Measurements from ENCODE around the gene RASGRP2.
"Not testable (repeated sequence)": the region's sequence is repeated elsewhere in the genome, so short reads cannot be mapped to it uniquely, and the experiment has no call there.

The RASGRP2 gene

DNA sequence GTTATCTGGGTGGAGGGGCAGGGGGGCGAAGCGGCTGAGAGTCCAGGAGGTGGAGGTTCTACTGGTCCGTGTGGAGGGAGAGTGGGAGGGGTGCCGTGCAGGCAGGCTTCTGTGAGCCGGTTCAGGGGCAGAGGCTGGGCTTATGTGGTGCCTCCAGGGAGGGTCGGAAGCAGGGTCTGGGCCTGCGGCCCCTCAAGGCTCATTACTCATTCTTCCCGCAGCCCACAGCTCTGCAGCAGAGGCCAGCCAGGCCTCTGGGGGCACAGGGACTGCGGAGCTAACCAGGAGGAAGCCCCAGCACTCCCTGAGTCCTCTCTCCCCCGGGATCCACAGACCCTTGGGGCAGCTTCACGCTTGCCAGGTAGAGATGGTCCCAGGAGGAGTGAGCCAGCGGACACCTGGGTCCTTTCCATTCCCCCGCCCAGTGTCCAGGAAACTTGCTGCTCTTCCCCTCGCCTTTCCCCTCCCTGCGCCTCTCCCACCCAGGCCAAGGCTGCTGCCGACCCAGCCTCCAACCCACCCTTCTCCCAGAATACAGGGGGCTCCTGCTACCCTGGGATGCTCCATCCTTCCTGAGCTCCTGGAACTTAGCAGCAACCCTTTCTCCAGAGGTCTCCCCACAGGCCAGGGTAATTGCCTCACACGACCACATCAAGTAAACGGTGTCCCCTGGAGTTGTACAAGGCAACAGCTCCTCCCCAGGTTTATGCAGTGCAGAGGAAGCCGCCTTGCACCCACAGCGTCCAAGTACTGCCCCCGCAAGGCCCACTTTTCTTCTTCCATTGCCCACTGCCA, 27.3 kb downstream of the RASGRP2 start:
- DNase-seq, result no peak

DNA sequence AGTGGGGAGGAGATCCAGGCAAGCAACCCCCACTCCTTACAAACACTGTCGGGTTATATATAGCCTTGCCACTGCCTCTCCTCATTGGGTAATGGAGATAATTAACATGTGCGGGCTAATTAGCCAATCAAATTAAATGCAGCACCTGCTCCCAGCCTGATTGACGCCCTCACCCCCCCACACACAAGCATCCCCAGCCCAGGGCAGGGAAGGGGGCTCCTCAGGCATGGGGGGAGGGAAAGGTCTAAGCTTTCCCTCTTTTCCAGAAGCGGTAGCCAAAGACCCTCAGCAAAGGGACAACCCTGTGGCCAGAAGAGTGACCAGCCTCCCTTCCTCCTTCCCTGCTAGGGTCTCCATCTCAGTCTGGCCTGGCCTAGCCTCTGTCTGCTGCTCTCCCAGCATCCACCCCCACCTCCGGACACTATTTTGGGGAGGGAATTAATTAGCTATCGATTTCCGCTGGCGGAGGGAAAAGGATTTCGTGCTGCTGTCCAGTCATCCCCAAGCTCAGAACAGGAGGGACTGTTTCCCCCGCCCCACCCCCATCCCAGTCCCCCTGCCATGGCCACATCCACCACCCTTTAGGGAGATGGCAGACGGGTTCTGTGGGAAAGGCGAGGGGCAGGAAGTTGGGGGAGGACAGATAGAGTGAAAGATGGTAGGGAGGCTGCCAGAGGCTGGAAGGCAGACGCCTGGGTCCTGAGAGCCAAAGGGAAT, 28.0 kb downstream of the RASGRP2 start:
- no peak for DNase-seq

DNA sequence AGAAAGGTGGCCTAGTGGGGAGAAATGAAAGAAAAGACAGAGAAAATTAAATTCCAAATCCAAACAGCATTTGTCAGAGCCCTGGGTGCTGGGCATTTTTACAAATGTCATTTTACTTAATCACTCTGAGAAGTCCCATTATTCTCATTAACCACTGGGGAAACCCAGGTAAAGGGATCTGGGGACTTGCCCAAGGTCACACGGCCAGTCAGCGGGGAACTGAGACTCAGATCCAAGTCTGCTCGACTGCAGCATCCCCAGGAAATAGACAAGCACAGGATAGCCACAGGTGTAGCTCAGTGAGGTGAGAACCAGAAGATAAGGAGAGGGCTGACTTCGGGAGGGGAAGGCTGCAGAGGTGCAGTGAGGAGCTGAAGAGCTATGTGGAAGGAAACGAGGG, 28.8 kb downstream of the RASGRP2 start:
- no peak for DNase-seq

DNA sequence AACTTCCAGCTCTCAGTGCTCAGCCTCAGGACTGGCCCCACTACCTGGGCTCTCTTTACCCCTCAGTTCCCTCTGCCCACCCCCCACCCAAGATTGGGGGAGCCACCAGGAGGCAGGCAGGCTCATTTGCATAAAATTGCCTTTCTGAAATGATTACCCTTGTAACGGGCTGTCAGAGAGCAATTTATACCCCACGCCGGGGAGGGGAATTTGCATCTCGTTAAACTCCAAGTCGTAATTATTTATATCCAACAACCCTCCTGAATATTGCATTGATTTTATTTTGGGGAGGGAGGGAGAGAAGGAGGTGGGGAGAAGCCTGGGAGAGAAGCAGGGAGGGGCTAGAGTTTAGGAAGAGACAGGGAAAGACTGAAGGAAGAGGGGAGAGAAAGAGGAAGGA, 29.3 kb downstream of the RASGRP2 start:
- DNase-seq, result no peak

DNA sequence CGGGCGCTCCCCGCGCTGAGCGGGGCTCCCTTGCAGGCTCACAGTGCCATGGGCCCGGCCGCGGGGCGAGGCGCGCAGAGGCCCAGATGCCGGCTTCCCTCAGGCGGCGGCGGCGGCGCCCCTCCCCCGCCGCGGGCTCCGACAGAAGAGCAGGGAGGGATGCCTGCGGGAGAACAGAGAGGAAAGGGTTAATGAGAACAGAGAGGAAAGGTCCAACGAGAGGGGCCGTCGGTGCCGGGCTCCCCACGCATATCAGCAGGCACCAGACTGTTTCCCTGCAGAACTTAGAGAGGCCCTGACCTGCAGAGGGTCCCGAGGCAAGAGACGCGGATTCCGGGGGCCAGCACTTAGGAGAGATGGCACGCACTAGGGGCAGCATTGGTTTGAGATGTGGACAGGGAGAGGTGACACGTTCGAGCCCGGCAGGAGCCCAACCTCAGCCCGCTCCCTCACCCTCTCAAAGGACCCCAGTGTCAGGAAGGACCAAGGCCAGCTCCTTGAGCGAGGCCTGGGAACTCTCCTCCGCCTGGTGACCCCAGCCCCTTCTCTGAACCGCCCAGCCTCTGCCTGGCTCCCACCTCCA, 30.1 kb downstream of the RASGRP2 start:
- DNase-seq, result no peak

DNA sequence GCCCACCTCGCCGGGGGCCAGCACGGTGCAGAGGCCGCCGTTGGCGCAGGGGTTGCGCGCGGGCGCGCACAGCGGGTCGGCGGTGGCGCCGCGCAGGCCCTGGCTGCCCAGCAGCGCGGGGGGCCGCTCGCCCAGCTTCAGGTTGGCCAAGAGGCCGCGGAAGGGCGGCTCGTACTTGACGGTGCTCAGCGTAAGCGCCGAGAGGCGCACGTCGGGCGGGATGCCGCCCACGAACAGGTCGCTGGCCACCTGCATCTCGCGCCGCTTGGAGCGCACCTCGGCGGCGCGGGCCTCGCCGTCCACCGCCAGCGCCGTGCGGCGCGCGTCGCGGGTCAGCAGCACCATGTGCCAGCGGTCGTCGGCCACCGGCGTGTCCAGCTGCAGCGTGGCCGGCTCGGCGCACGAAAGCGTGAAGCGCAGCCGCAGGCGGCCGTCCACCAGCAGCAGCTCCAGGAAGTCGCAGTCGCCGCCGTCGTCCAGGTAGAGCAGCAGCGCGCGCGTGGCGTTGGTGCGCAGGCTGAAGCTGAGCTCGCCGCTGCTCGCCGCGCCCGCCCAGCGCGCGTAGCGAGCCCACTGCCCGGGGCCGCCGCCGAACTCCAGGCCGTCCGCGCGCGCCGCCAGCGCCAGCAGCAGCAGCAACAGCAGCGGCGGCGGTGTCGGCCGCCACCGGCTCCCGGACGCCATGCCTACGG, 30.8 kb downstream of the RASGRP2 start:
- DNase-seq, result peak in 1 of 2 experiments; percentile 36

DNA sequence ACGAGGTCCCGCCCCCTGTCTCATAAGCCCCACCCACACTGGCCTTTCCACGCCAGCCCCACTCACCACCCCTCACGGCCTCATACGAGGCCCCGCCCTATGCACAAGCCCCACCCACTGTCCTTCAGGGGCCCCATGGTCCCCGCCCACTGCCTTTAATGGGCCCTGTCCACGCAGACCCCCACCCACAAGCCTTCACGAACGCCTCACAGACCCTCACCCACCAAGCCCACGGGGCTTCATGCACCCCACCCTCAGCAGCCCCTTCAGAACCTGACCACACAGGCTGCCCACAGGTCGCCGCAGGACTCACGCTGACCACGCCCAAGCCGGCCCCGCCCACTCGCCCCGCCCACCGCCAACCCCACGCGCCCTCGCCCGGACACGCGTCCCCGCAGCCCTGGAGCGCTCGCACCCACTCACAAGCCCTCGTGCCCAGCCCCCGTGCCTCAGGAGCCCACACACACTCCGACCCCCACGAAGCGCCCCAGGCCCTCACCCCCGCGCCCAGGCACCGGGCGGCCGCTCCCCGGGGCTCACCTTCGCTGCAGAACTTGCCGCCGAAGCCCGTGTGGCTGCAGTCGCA, 31.4 kb downstream of the RASGRP2 start:
- no peak for DNase-seq

DNA sequence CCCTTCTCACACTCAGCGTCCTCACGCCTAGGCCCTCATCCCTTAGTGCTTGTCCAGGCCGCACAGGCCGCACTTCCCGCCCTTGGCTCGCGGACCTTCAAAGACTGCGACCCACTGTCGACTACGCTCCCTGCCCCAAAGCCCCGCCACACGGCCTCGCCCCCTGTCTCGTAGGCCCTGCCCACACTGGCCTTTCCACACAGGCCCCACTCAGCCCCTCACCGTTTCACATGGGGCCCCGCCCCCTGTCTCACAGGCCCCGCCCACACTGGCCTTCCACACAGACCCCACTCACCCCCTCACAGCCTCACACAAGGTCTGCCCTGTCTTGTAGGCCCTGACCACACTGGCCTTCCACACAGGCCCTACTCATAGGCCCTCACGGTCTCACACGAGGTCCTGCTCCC, 32.0 kb downstream of the RASGRP2 start:
- no peak for DNase-seq

DNA sequence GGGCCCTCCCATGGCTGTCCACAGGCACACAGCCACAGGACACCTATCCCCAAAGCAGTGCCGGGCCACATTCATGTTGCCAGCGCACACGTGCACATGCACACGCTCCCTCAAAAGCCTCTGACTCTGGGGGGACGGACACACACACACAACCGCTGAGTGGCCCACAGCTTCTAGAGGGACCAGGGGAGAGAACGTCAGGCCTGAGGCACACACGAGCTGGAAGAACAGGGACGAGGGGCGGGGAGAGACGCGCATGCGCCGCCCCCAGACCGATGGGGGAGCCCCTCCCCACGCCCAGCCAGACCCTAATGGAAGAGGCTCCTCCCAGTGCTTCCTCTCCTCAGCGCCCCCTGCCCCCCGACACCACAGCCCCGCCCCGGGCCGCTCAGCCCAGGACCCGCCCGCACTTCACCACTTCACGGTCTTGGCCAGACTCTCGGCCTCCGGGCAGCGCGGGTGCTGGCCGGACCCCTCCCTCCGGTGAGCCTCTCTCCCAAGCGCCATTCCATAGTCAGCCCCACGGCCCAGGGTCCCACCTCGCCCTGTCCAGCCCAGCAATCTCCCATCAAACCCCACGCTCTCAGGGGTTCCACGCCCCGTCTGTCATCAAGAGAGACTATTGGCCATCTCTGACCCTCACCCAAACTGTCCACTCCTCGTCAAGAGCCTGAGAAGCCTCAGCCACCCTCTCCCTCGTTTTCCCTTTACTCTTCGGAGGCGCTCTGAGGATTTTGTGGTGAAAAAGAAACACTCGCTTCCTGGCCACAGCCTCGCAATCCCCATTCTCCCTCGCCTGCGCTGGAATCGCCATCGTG, 32.6 kb downstream of the RASGRP2 start:
- no peak for DNase-seq

DNA sequence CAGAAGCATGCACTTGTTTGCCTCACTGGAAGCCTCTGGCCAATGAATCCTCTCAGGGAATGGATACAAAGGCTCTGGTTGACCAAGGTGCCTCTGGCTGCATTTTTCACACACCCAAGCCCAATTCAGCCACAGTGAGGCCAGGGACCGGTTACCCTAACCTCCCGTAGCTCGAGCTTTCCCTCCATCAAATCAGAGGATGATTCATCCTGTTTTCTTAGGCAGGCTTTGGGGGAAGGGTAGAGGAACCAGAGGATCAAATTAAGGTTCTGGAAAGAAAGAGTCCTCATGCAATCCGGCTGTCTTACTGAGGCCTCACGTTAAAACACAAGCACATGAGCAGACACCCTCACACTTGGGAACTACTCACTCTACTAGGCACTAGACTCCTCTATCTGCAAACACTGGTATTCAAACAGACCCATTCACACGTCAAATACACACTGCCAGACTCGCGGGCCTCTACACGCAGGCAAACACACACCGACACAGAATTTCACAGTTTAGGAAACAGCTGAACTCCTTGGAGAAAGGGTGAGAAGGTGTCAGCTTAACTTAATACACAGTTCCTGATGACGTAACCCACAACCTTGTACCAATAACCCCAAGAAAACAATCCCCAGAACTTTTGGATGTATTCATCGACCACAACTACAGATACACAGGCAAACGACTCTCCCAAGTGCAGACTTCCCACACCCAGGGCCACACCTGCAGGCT, 33.4 kb downstream of the RASGRP2 start:
- no peak for DNase-seq

DNA sequence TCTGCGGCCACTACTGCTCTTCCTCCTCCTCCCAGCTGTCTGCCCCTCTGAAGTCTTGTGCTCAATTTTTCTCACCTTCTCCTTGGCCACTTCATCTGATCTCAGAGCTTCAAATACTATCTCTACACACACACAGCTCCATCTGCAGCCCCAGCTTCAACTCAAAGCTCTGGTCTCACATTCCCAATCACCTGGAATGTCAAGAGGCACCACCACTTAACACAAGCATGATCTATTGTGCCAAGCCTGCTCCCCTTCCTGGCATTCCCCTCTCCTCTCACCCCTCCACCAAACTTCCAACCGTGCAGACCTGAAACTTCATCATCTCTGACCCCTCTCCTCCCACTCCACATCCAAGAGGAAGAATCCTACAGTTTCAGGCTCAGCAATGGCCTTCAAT, 38.4 kb downstream of the RASGRP2 start:
- no peak for DNase-seq

DNA sequence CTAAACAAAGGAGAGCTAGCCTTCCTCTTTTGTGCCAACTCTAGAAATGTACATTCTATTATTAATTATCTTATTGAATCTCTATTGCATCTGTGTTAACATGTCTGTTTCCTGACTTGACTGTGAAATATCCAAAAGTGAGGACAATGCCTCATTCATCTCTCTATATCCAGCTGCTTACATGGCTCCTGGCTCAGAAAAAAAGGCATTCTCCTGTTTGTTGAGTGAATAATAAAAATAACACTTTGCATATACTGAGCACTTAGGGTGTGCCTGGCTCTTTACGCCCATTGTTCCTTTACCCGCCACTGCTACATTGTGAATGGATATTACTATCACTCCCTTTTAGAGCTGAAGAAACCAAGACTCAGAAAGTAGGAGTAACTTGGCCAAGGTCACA, 40.9 kb downstream of the RASGRP2 start:
- no peak for DNase-seq

DNA sequence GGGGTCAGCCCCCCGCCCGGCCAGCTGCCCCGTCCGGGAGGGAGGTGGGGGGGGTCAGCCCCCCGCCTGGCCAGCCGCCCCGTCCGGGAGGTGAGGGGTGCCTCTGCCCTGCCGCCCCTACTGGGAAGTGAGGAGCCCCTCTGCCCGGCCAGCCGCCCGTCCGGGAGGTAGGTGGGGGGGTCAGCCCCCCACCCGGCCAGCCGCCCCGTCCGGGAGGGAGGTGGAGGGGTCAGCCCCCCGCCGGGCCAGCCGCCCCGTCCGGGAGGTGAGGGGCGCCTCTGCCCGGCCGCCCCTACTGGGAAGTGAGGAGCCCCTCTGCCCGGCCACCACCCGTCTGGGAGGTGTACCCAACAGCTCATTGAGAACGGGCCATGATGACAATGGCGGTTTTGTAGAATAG, 42.0 kb downstream of the RASGRP2 start:
- not testable (repeated sequence) for DNase-seq

DNA sequence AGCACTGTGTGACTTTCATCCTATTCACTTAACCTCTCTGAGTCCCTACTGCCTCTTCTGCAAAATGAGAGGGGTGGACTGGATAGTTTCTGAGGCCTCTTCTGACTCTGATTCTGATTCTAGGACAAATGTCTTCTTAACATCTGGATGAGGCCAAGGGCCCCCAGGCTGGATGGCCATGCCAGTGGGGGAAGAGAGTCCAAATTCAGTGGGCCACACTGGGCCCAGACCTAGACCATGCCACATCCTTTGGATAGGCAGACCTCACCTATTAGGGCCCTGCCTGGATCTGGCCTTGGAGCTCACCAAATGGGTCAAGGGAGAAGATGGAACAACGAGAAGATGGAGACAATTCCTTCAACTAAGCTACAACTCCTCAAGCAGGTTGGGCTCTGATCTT, 45.5 kb downstream of the RASGRP2 start:
- no peak for DNase-seq

DNA sequence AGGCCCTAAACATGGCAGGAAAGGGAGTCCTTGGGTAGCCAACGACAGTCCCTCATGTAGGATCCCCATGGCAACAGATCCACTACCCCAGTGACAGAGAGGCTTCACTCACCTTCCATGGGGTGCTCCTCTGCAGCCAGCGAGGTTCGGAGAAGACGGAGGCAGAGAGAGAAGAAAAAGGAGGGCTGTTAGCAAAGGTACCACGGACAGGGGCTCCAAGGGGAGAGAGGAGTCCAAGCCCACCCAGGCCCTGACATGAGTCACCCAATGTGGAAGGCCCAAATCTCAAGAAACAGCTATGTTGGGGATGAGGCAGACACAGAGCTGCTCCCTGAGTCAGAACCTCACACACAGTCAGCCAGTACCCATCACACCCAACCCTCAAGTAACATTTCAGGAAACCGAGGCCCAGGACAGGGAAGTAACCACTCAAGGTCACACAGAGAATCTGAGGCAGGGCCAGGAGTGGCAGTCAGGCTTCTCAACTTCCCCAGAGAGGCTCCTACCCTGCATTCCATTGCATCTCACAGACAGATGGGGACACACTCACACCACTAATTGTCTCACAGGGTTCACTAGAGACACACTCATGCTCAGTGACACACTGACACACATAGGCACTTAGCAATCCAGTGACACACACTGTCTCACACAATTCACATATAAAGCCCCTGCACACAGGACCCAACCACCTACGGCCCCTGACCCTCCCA, 46.1 kb downstream of the RASGRP2 start:
- DNase-seq, result no peak

DNA sequence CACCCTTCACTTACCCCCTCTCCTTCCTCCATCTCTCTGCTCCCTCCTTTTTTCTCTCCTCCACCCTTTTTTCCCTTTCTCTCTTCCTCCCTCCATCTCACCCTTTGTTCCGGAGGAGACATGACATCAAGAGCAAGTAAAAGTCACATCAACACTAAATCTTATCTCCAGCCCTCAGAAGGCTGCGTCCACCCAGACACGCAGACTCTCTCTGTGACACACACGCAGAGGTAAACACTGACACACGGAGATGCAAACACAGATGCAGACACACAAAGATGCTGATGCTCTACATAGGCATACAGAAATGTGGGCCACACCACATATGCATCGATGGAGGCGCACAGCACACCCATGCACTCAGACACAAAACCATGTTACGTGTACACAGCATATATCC, 47.9 kb downstream of the RASGRP2 start:
- DNase-seq, result no peak

DNA sequence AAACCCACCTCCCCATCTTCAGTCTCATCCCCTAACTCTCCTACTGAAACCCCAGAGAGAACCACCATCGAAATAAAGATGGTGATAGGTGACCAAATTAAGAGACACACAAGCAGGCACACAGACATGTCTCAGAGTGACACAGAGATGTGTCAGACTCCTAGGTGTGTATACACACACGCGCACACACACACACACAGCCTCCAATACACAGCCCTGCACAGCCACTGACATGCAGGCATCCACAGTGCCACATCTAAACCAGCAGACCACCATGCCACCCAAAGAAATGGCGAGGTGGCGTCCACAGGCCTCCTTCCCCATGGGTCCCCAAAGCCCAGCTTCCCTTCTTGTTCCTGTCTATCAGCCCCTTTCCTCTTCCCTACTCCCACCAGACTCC, 48.4 kb downstream of the RASGRP2 start:
- DNase-seq, result no peak

DNA sequence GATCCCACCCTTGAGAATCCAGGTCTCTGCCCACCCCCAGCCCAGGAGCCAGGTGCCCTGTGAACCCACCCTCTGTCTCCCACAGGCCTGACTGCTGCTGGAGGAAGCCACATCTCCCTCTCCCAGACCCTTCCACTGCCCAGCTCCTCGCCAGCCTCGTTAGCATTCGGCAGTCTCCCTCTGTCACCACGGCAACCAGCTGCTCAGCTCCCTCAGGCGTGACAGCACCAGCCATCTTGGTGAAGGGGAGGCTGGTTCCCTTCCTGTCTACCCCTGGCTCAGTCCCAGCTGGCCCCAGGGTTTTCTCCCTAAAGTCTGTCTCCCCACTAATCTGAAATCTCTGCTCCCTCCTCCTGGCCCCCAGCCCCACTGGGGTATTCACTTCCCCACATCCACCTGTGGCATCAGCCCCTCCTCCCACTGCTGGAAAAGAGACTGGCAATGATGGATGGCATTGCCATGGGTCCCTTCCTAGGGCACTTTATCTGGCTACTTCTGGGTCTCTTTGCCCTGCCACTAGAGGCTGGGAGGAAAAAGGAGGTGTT, 49.0 kb downstream of the RASGRP2 start:
- DNase-seq, result peak; percentile 22 to 69

DNA sequence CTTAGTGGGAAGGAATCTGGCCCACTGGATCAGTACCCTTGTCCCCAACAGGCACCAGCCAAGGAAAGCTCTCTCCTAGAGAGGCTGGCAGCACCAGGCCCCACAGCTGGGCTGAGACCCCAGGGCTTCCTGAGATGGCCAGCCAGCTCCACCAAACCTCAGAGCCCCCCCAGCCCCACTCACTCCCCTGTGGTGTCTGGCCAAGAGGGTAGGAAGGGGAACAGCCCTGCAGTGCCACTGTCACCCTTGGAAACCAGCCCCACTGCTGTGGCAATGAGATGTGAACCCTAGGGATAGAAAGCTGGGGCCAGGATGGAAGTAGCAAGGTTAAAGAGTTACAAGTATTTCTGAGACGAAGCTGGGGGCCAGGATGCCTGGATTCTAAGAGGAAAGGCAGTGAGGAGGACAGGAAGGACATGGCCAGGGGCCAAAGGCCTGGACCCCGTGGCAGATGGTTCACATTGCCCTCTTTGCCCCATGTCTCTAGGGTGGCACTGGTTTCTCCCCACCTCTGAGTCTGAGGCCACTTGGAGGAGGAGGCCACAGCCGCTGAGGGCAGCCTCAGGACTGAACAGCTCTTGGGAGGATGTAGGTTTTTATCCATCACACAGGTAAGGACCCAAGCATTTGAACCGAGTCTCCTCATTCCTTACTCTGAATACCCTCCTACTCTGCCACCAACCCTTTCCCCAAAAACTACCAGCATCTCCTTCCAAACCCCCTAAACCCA, 49.8 kb downstream of the RASGRP2 start:
- no peak for DNase-seq
